ENCODE data around the gene UBE2E1. TPM values are rescaled to one million over a fixed set of nuclear protein-coding genes. Genes with fewer than 3 reads are reported as not detected.

Gene UBE2E1
- total RNA-seq, 1 donor from 2014 or later = 124 TPM

DNA sequence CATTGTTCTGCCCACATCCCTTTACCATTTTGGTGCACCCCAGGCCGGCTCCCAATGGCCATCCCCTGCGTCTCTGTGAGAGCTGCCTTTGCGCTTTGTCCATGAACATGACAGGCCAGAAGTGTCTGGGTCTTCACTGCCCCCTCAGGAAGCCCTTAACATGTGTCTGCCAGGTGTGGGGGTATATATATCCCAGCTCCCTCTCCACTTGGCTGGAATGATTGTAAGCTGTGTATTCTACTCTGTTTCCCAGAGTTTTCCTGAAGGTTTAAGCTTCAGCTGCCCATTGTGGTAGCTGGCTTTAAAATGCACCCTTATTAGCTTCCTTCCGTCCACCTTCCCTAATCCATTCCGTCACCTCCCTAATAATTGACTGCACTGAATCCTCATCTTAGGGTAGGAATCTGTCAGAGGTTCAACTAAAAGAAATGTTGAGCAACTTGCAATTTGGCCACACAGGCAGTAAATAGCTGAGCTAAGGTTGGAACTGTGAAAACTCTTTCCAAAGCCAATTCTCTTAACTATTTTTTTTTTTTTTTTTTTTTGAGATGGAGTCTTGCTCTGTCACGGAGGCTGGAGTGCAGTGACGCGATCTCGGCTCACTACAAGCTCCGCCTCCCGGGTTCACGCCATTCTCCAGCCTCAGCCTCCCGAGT, 30.4 kb upstream of the UBE2E1 start:
- Histone ChIP-seq H3K27me3 (ENCODE audit: control insufficient read depth, insufficient read depth, low read length) (no peaks in the 10 kb centered on the region), H3K36me3 (ENCODE audit: control insufficient read depth, insufficient read depth, low read length) (no peaks in the 10 kb centered on the region), H3K4me3 (ENCODE audit: low read depth, low read length) (no peak overlapping the region)
- TF ChIP-seq, protein P1, sequence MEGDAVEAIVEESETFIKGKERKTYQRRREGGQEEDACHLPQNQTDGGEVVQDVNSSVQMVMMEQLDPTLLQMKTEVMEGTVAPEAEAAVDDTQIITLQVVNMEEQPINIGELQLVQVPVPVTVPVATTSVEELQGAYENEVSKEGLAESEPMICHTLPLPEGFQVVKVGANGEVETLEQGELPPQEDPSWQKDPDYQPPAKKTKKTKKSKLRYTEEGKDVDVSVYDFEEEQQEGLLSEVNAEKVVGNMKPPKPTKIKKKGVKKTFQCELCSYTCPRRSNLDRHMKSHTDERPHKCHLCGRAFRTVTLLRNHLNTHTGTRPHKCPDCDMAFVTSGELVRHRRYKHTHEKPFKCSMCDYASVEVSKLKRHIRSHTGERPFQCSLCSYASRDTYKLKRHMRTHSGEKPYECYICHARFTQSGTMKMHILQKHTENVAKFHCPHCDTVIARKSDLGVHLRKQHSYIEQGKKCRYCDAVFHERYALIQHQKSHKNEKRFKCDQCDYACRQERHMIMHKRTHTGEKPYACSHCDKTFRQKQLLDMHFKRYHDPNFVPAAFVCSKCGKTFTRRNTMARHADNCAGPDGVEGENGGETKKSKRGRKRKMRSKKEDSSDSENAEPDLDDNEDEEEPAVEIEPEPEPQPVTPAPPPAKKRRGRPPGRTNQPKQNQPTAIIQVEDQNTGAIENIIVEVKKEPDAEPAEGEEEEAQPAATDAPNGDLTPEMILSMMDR (IDR thresholded peaks at IDR 0.05; ENCODE audit: insufficient read depth, low read length, severe bottlenecking) = no peak
- DNase-seq (ENCODE audit: low read depth) (no peak), FAIRE-seq (no peak)

DNA sequence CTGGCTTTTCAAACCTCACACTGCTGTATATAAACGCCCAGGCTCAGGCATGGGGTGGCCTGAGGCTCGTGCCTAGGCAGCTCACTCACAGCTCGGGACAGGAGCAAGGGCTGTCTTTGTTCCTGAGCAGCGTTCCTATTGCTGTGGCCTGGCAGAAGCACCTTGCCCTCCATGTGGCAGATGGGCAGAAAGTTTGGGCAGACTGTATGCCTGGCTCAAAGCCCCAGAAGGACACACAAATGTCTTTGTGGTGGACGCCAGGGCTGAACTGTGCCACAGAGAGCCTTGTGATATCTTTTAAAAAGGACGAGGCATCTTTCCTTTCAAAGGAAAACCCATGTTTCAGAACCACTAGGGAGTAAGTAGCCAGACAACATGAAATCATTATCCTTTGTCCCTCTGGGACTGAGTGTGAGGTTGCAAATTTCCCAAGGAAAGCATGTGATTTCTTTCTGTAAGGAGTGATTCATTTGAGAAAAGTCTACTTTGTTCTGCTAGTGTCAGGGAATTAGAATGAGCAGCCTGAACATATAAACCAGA, 29.3 kb upstream of the UBE2E1 start:
- H3K4me3 ChIP-seq (ENCODE audit: low read depth, low read length) = no peak overlapping the region
- DNase-seq (ENCODE audit: low read depth) (peak; percentile 39), FAIRE-seq (no peak)
- TF ChIP-seq, protein P1 (IDR thresholded peaks at IDR 0.05; ENCODE audit: insufficient read depth, low read length, severe bottlenecking) = no peak
- no peaks in the 10 kb centered on the region for H3K27me3 ChIP-seq (ENCODE audit: control insufficient read depth, insufficient read depth, low read length)
- no peaks in the 10 kb centered on the region for H3K36me3 ChIP-seq (ENCODE audit: control insufficient read depth, insufficient read depth, low read length)

DNA sequence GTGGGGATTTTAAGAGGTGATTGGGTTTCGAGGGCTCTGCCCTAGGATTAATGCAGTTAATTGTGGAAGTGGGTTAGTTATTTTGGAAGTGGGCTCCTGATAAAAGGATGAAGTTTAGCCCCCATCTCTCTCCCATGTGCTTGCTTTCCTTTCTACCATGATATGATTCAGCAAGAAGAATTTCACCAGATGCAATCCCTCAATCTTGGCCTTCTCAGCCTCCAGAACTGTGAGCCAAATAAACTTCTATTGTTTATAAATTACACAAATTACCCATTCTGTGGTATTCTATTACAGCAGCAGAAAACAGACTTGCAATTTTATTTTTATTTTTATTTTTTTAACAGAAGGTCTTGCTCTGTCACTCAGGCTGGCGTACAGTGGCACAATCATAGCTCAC, 27.3 kb upstream of the UBE2E1 start:
- Histone ChIP-seq H3K27me3 (ENCODE audit: control insufficient read depth, insufficient read depth, low read length) (no peaks in the 10 kb centered on the region), H3K4me3 (ENCODE audit: low read depth, low read length) (no peak overlapping the region), H3K36me3 (ENCODE audit: control insufficient read depth, insufficient read depth, low read length) (no peaks in the 10 kb centered on the region)
- DNase-seq (ENCODE audit: low read depth) (no peak), FAIRE-seq (no peak)
- TF ChIP-seq, protein P1 (IDR thresholded peaks at IDR 0.05; ENCODE audit: insufficient read depth, low read length, severe bottlenecking) = no peak

DNA sequence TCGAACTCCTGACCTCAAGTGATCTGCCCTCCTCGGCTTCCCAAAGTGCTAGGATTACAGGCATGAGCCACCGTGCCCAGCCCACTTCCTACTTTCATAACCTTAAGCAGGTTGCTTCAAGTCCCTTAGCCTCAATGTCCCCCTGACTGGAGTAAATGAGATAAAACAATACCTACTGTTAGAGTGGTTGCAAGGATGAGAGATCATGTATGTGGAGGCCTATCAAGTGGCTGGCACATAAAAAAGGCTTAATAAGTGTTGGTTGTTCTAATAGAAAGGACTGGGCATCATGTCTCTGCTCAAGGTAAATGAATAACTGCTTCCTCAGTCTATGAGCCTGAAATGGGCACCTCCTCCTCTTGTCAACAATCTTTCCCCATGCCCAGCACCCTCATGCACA, 25.9 kb upstream of the UBE2E1 start:
- TF ChIP-seq, protein P1 (IDR thresholded peaks at IDR 0.05; ENCODE audit: insufficient read depth, low read length, severe bottlenecking) = no peak
- no peak overlapping the region for H3K4me3 ChIP-seq (ENCODE audit: low read depth, low read length)
- no peak for DNase-seq (ENCODE audit: low read depth)
- no peaks in the 10 kb centered on the region for H3K27me3 ChIP-seq (ENCODE audit: control insufficient read depth, insufficient read depth, low read length)
- H3K36me3 ChIP-seq (ENCODE audit: control insufficient read depth, insufficient read depth, low read length) = no peaks in the 10 kb centered on the region
- FAIRE-seq = no peak

DNA sequence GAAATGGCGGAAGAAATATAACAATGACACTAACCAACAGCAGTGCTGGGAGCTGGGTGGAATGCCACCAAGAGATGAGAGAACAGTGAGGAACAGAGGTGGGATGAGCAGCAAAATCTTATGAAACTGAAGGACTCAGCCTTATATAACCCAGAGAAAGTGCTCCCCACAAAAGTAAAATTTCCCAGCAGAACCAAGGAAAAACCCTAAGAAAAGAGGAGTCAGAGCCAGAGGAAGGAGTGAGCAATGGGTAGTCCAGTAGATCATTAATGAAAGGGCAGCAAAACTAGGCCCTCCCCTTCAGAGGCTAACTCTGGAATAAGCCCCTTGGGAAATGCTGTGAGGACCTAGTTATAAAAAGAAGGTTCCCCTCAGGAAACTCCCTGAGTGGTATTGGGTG, 24.7 kb upstream of the UBE2E1 start:
- TF ChIP-seq, protein P1 (IDR thresholded peaks at IDR 0.05; ENCODE audit: insufficient read depth, low read length, severe bottlenecking) = no peak
- FAIRE-seq (no peak), DNase-seq (ENCODE audit: low read depth) (no peak)
- H3K4me3 ChIP-seq (ENCODE audit: low read depth, low read length) = no peak overlapping the region
- H3K27me3 ChIP-seq (ENCODE audit: control insufficient read depth, insufficient read depth, low read length) = no peaks in the 10 kb centered on the region
- H3K36me3 ChIP-seq (ENCODE audit: control insufficient read depth, insufficient read depth, low read length) = no peaks in the 10 kb centered on the region

DNA sequence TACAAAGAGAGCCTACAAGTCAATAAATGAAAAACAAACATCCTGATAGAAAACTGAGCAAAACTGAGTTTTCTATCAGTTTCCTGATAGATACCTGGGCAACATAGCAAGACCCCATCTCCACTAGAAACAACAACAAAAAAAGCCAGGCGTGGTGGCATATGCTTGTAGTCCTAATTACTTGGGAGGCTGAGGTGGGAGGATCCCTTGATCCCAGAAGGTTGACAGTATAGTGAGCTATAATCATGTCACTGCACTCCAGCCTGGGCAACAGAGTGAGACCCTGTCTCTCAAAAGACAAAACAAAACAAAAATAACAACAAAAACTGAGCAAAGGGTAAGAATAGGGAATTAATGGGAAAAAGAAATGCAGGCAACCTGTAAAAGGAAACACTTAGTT, 23.9 kb upstream of the UBE2E1 start:
- H3K4me3 ChIP-seq (ENCODE audit: low read depth, low read length) = no peak overlapping the region
- no peaks in the 10 kb centered on the region for H3K36me3 ChIP-seq (ENCODE audit: control insufficient read depth, insufficient read depth, low read length)
- FAIRE-seq (no peak), DNase-seq (ENCODE audit: low read depth) (no peak)
- H3K27me3 ChIP-seq (ENCODE audit: control insufficient read depth, insufficient read depth, low read length) = no peaks in the 10 kb centered on the region
- TF ChIP-seq, protein P1 (IDR thresholded peaks at IDR 0.05; ENCODE audit: insufficient read depth, low read length, severe bottlenecking) = no peak

Measured in bronchial epithelial cell (primary cell).